ENCODE results near the gene AGBL4. TPM values are rescaled to one million over a fixed set of nuclear protein-coding genes. Genes with fewer than 3 reads are reported as not detected.

AGBL4 gene
- total RNA-seq, 4 donors from 2014 or later: 0.08 to 0.71 (median 0.60) TPM

DNA sequence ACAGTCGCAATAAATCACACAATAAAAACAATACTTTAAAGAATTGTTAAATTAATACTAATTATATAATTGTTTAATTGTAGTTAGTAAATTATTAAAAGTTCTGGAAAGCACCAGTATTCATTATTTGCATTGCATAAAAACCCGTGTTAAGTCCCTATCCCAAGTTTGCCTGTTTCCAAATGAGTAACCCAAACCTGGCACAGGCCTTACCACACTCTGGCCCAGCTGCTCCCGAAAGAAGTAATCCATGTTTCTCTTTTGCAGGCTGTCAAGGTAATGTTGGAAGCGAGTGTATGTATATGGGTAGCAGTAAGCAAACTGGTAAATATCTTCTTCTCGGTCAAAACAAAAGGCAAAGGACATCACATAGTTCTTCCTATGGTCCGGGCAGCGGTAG, 978.4 kb downstream of the AGBL4 start:
- H3K4me3 ChIP-seq (ENCODE audit: low read depth, poor library complexity, severe bottlenecking): no peak overlapping the region
- 82 to 93% methylated on average over 7 of the region's 7 CpGs for WGBS, 2 donors
- DNase-seq (ENCODE audit: low spot score in 2 of 2): no peak
- TF ChIP-seq POLR2A (IDR thresholded peaks at IDR 0.05): no peak
- TF ChIP-seq, protein P1, sequence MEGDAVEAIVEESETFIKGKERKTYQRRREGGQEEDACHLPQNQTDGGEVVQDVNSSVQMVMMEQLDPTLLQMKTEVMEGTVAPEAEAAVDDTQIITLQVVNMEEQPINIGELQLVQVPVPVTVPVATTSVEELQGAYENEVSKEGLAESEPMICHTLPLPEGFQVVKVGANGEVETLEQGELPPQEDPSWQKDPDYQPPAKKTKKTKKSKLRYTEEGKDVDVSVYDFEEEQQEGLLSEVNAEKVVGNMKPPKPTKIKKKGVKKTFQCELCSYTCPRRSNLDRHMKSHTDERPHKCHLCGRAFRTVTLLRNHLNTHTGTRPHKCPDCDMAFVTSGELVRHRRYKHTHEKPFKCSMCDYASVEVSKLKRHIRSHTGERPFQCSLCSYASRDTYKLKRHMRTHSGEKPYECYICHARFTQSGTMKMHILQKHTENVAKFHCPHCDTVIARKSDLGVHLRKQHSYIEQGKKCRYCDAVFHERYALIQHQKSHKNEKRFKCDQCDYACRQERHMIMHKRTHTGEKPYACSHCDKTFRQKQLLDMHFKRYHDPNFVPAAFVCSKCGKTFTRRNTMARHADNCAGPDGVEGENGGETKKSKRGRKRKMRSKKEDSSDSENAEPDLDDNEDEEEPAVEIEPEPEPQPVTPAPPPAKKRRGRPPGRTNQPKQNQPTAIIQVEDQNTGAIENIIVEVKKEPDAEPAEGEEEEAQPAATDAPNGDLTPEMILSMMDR (IDR thresholded peaks at IDR 0.05): no peak
- intact Hi-C loops (cut with DNase I; ENCODE audit: low total_unique reads): no loop called here

- intact Hi-C loops (cut with DNase I; ENCODE audit: low total_unique reads): no loop called here
- H3K4me3 ChIP-seq (ENCODE audit: low read depth, poor library complexity, severe bottlenecking): no peak overlapping the region
- 81 to 87% methylated on average over 4 of the region's 4 CpGs for WGBS, 2 donors
- TF ChIP-seq POLR2A (IDR thresholded peaks at IDR 0.05): no peak
- TF ChIP-seq, protein P1 (IDR thresholded peaks at IDR 0.05): no peak
- no peak for DNase-seq (ENCODE audit: low spot score in 2 of 2)
These were observed 987.1 kb downstream of the AGBL4 start for GRCh38 chr1:49036700-49037099.

DNA sequence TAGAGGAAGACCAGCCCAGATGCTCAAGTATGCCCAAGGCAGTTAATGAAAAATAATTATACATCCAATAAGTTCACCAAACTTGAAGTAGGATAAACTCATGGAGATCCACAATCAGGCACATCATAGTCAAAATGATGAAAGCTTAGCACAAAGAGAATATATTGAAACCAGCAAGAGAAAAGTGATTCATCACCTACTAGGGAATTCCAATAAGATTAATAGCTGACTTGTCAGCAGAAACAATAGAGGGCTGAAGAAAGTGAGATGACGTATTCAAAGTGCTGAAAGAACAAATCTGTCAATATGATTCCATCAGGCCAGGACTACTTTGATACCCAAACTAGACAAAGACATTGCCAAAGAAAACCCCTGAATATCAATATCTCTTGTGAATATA, 995.4 kb downstream of the AGBL4 start:
- intact Hi-C loops (cut with DNase I; ENCODE audit: low total_unique reads): no loop called here
- WGBS, 2 donors: 86 to 97% methylated on average over 1 of the region's 1 CpG
- no peak overlapping the region for H3K4me3 ChIP-seq (ENCODE audit: low read depth, poor library complexity, severe bottlenecking)

GRCh38 chr1:49026230-49026811, 997.4 kb downstream of the AGBL4 start:
- TF ChIP-seq POLR2A (IDR thresholded peaks at IDR 0.05): no peak
- TF ChIP-seq, protein P1 (IDR thresholded peaks at IDR 0.05): no peak
- intact Hi-C loops (cut with DNase I; ENCODE audit: low total_unique reads): no loop called here
- WGBS, 2 donors: 61 to 85% methylated on average over 1 of the region's 1 CpG
- no peak for DNase-seq (ENCODE audit: low spot score in 2 of 2)
- H3K4me3 ChIP-seq (ENCODE audit: low read depth, poor library complexity, severe bottlenecking): no peak overlapping the region

More for the DNA sequence above, 995.4 kb downstream of the AGBL4 start:
- TF ChIP-seq, protein P1 (IDR thresholded peaks at IDR 0.05): no peak
- no peak for TF ChIP-seq POLR2A (IDR thresholded peaks at IDR 0.05)
- no peak for DNase-seq (ENCODE audit: low spot score in 2 of 2)

GRCh38 chr1:49016030-49016977, 1007.5 kb downstream of the AGBL4 start:
- DNase-seq (ENCODE audit: low spot score in 2 of 2): no peak
- WGBS, 2 donors: 69 to 78% methylated on average over 5 of the region's 5 CpGs
- TF ChIP-seq, protein P1 (IDR thresholded peaks at IDR 0.05): no peak
- no peak for TF ChIP-seq POLR2A (IDR thresholded peaks at IDR 0.05)
- no peak overlapping the region for H3K4me3 ChIP-seq (ENCODE audit: low read depth, poor library complexity, severe bottlenecking)
- intact Hi-C loops (cut with DNase I; ENCODE audit: low total_unique reads): no loop called here

All from lower leg skin (tissue), 4 donors.